Adrenal gland (tissue), 12 donors: ENCODE data around the gene NIPAL1. TPM values are rescaled to one million over a fixed set of nuclear protein-coding genes. Genes with fewer than 3 reads are reported as not detected.
A peak's percentile ranks its signal among the peaks of the same experiment; 100 is the strongest.

Experiments used
- DNase-seq, 7 donors: peaks; one replicate each; pipeline ENCODE4 v3.0.0-alpha.2; 2019 to 2020
- H3K27ac ChIP-seq, 5 donors: fragments of 200-600 bp; sonication (generic) in 4 of 5; 1 replicate in 3 of 5; 2 replicates in 2 of 5; pipeline versions ENCODE4 v1.5.1 to v1.8.0; 2016 to 2020; ENCODE audit warnings: mild to moderate bottlenecking in 1 of 5
- H3K27me3 ChIP-seq: fragments of 200-600 bp; 2 replicates; pipeline ENCODE4 v1.8.0; 2021
- H3K36me3 ChIP-seq, 2 donors: fragments of 200-600 bp; replicated peaks in 1 of 2; 1 replicate in 1 of 2; 2 replicates in 1 of 2; pipeline versions ENCODE4 v1.5.1 to v1.8.0; 2018 to 2022
- H3K4me1 ChIP-seq, 2 donors: fragments of 200-600 bp; replicated peaks in 1 of 2; 1 replicate in 1 of 2; 2 replicates in 1 of 2; pipeline versions ENCODE4 v1.5.1 to v1.8.0; 2018 to 2021
- H3K4me3 ChIP-seq, 4 donors: fragments of 200-600 bp; sonication (generic) in 3 of 4; one replicate each; pipeline ENCODE4 v1.5.1; 2016 to 2018
- H3K9me3 ChIP-seq, 3 donors: fragments of 200-600 bp; sonication (generic) in 1 of 3; replicated peaks in 1 of 3; 1 replicate in 2 of 3; 2 replicates in 1 of 3; pipeline versions ENCODE4 v1.5.1 to v1.8.0; 2016 to 2021
- CTCF ChIP-seq, 6 experiments: fragments of 450-650 bp in 4 of 6; fragments of 200-600 bp in 2 of 6; sonication (generic) in 1 of 6; IDR thresholded peaks; 1 replicate in 5 of 6; 2 replicates in 1 of 6; pipeline versions ENCODE4 v1.5.1 to v1.8.0; 2016 to 2021; ENCODE audit warnings: antibody characterized with exemption in 6 of 6, mild to moderate bottlenecking in 2 of 6, moderate library complexity in 1 of 6
- POLR2A ChIP-seq, 2 donors: fragments of 450-650 bp; IDR thresholded peaks; one replicate each; pipeline ENCODE4 v1.6.1; 2017; ENCODE audit warnings: antibody characterized with exemption in 2 of 2, mild to moderate bottlenecking in 2 of 2, moderate library complexity in 1 of 2
- WGBS, 4 donors: extraction: QIAGEN DNeasy Blood & Tissue Kit in 2 of 4; methylation state at CpG; one replicate each; pipeline versions ENCODE4 v1.1.5 to v1.1.7; 2013 to 2017; 5-methylcytosine and 5-hydroxymethylcytosine counted together
- intact Hi-C, 2 donors: fragments of 100-400 bp; cut with DNase I; formaldehyde crosslinking; loops; one replicate each; pipeline versions ENCODE4 v1.14.1 to v1.15.0; 2022 to 2023
- polyA plus RNA-seq, 3 donors: library from polyadenylated mRNA; stranded (reverse); fragments of 200-250 nt in 2 of 3; fragments of 350-450 nt in 1 of 3; fragmentation: Illumina TruSeq in 1 of 3; extraction: RNeasy Lipid Tissue Mini Kit (QIAGEN cat#74804) in 1 of 3; gene quantifications; one replicate each; pipeline ENCODE4 v1.2.3, GENCODE V29; 2013 to 2014
- total RNA-seq, 9 donors: library from RNA; depleted of rRNA in 4 of 9; stranded (reverse); fragments of >200 nt in 4 of 9; fragments of 120-200 nt in 1 of 9; fragmentation: NEBNext Ultra II Directional in 1 of 9; extraction: Animal tissue kit (Norgen Biotek cat#: 25700) in 1 of 9; gene quantifications; one replicate each; pipeline versions ENCODE4 v1.1.0 to v1.2.4, GENCODE V29; 2013 to 2023
- donor health status: healthy with polysubstance abuse.
- donor health status: Bipolar disorder and iron deficiency.
- donor health status: DM: yes; HTN: yes; CAD: no.
- donor health status: DM: no; HTN: no; CAD: no.
- donor health status: DM: no; HTN: no; CAD: no.
- donor health status: DM: yes; HTN: yes; CAD: no.

NIPAL1 gene
- total and polyA plus RNA-seq, 12 donors, result 0.03 to 1.5 (median 0.75) TPM; not detected in 1

- WGBS, 4 donors, result 81 to 95% (median 88%) methylated on average over 9 of the region's 9 CpGs
- intact Hi-C loops, result no loop called here
- H3K4me3 ChIP-seq, result no peak overlapping the region
- H3K9me3 ChIP-seq, result no peaks in the 10 kb centered on the region
- TF ChIP-seq CTCF (IDR thresholded peaks at IDR 0.05), result no peak
- TF ChIP-seq POLR2A (IDR thresholded peaks at IDR 0.05), result no peak
- H3K27me3 ChIP-seq, result no peaks in the 10 kb centered on the region
- H3K36me3 ChIP-seq, result no peaks in the 10 kb centered on the region
- no peaks in the 10 kb centered on the region for H3K4me1 ChIP-seq
- no peak for DNase-seq
- H3K27ac ChIP-seq, result no peak overlapping the region
These were observed 51.0 kb downstream of the NIPAL1 start for GRCh38 chr4:48067536-48067935.

DNA sequence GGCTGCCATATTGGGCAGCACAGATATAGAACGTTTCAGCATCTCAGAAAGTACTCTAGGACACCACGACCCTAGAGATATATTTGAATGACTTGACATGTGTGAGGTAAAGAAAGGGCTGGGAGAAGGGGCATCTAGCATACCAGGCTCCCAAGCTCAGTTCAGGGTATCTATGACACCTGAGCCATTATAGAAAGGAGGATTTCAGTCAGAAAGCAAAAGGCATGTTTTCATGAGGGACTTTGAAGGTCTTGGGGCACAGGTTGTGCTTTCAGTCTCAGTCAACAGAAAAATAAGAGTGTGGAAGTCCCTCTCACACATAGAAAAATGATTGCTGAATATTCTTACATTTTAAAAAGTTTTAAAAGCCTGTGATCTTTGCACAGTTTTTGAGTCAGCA, 51.6 kb downstream of the NIPAL1 start:
- intact Hi-C loops, result no loop called here
- Histone ChIP-seq H3K27ac (no peak overlapping the region), H3K36me3 (no peaks in the 10 kb centered on the region), H3K27me3 (no peaks in the 10 kb centered on the region), H3K4me1 (no peaks in the 10 kb centered on the region), H3K9me3 (no peaks in the 10 kb centered on the region), H3K4me3 (no peak overlapping the region)
- WGBS, 4 donors, result 67 to 77% (median 72%) methylated on average over 2 of the region's 2 CpGs
- DNase-seq, result no peak
- TF ChIP-seq POLR2A (IDR thresholded peaks at IDR 0.05), result no peak

- H3K4me3 ChIP-seq, result no peak overlapping the region
- TF ChIP-seq CTCF (IDR thresholded peaks at IDR 0.05) (no peak), POLR2A (IDR thresholded peaks at IDR 0.05) (no peak)
- WGBS, 4 donors, result 23 to 40% (median 30%) methylated on average over 2 of the region's 2 CpGs
- H3K36me3 ChIP-seq, result no peaks in the 10 kb centered on the region
- no peaks in the 10 kb centered on the region for H3K27me3 ChIP-seq
- H3K9me3 ChIP-seq, result no peaks in the 10 kb centered on the region
- H3K4me1 ChIP-seq, result no peaks in the 10 kb centered on the region
- peak; percentile 31 to 83 (median 67) for DNase-seq
- intact Hi-C loops, result no loop called here
- H3K27ac ChIP-seq, result no peak overlapping the region
These were observed 52.5 kb downstream of the NIPAL1 start for GRCh38 chr4:48069026-48069425.

- H3K36me3 ChIP-seq, result no peaks in the 10 kb centered on the region
- H3K4me3 ChIP-seq, result no peak overlapping the region
- WGBS, 4 donors, result 80 to 94% (median 92%) methylated on average over 3 of the region's 3 CpGs
- no peak for DNase-seq
- H3K9me3 ChIP-seq, result no peaks in the 10 kb centered on the region
- H3K27ac ChIP-seq, result no peak overlapping the region
- no peaks in the 10 kb centered on the region for H3K4me1 ChIP-seq
- H3K27me3 ChIP-seq, result no peaks in the 10 kb centered on the region
- TF ChIP-seq CTCF (IDR thresholded peaks at IDR 0.05) (no peak), POLR2A (IDR thresholded peaks at IDR 0.05) (no peak)
- intact Hi-C loops, result no loop called here
These were observed 54.6 kb downstream of the NIPAL1 start for GRCh38 chr4:48071191-48071590.

DNA sequence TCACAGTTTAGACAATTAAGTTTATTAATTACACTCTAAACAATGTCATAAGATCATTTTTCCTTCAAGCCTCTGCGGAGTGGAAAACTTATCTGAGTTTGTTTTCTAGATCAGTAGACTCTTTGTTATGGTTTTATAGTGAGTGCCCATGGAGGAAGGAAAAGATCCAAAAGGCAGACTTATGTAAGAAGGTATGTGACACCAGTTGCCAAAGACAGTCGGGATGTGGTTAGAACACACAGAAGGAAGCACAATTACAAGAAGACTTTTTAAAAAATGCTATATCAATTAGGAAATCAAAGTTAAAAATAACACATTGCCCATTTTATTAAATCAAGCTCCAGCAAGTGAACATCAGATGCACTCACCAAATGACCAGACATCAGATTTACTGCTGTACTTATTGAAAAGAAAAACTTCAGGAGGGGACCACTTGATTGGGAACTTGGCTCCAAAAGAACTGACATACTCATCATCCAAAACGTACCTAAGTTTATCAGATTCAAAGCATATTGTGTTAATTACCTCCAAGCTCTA, 57.1 kb downstream of the NIPAL1 start:
- H3K27me3 ChIP-seq, result no peaks in the 10 kb centered on the region
- WGBS, 4 donors, result 69 to 75% (median 71%) methylated on average over 3 of the region's 3 CpGs
- intact Hi-C loops, result no loop called here

More for the DNA sequence above, 57.1 kb downstream of the NIPAL1 start:
- H3K4me3 ChIP-seq, result no peak overlapping the region
- no peaks in the 10 kb centered on the region for H3K36me3 ChIP-seq
- no peak for DNase-seq
- H3K27ac ChIP-seq, result no peak overlapping the region
- no peaks in the 10 kb centered on the region for H3K4me1 ChIP-seq
- TF ChIP-seq CTCF (IDR thresholded peaks at IDR 0.05), result no peak
- no peak for TF ChIP-seq POLR2A (IDR thresholded peaks at IDR 0.05)
- H3K9me3 ChIP-seq, result no peaks in the 10 kb centered on the region
